ENCODE measurements around the gene S100A3. TPM values are rescaled to one million over a fixed set of nuclear protein-coding genes. Genes with fewer than 3 reads are reported as not detected.

Gene S100A3
- total and polyA plus RNA-seq, 2 of the 13 experiments (the other 11 are each of a cell fraction or from before 2014, with no cell fraction given): 2.5 to 4.5 TPM

GRCh38 chr1:153540394-153541361 is 8.4 kb downstream of the S100A3 start, which contains the start of gene S100A5 (continued):
- TF ChIP-seq ZBTB40 (IDR thresholded peaks at IDR 0.05) (no peak), ZBTB40 (CRISPR knock-in tag; IDR thresholded peaks at IDR 0.05) (no peak), FOXC1 (CRISPR knock-in tag; IDR thresholded peaks at IDR 0.05; ENCODE audit: borderline replicate concordance) (no peak), ZNF331 (CRISPR knock-in tag; IDR thresholded peaks at IDR 0.05) (no peak), ZNF7 (CRISPR knock-in tag; IDR thresholded peaks at IDR 0.05) (no peak), ZNF670 (CRISPR knock-in tag; IDR thresholded peaks at IDR 0.05; ENCODE audit: borderline replicate concordance) (no peak), ZUFSP (CRISPR knock-in tag; IDR thresholded peaks at IDR 0.05; ENCODE audit: borderline replicate concordance) (no peak), TSC22D2 (CRISPR knock-in tag; IDR thresholded peaks at IDR 0.05; ENCODE audit: borderline replicate concordance) (no peak), ZNF775 (CRISPR knock-in tag; IDR thresholded peaks at IDR 0.05; ENCODE audit: borderline replicate concordance) (no peak)

All from HepG2 (cell line).